Subcutaneous abdominal adipose tissue (tissue), 5 donors: ENCODE data around the gene HFE.
"Not testable (repeated sequence)": the region's sequence is repeated elsewhere in the genome, so short reads cannot be mapped to it uniquely, and the experiment has no call there.

ENCODE experiments used
- H3K27ac ChIP-seq: one replicate; pipeline ENCODE4 v1.7.0; 2013; ENCODE audit warnings: low read depth, mild to moderate bottlenecking, inconsistent platforms, low read length, moderate library complexity
- H3K27me3 ChIP-seq, 5 donors: one replicate each; pipeline ENCODE4 v1.7.0; 2013; ENCODE audit warnings: low read length in 5 of 5, inconsistent platforms in 1 of 5; ENCODE audit not compliant: control insufficient read depth in 5 of 5, insufficient read depth in 4 of 5
- H3K36me3 ChIP-seq, 5 donors: one replicate each; pipeline ENCODE4 v1.7.0; 2013; ENCODE audit warnings: low read length in 5 of 5; ENCODE audit not compliant: control insufficient read depth in 5 of 5, insufficient read depth in 5 of 5
- H3K4me1 ChIP-seq, 5 donors: one replicate each; pipeline ENCODE4 v1.7.0; 2013; ENCODE audit warnings: low read length in 5 of 5, mild to moderate bottlenecking in 3 of 5, moderate library complexity in 1 of 5; ENCODE audit not compliant: control insufficient read depth in 5 of 5, insufficient read depth in 5 of 5
- H3K4me3 ChIP-seq, 5 donors: one replicate each; pipeline ENCODE4 v1.7.0; 2013; ENCODE audit warnings: low read length in 5 of 5, low read depth in 1 of 5
- H3K9ac ChIP-seq, 5 donors: one replicate each; pipeline ENCODE4 v1.7.0; 2013; ENCODE audit warnings: low read length in 5 of 5, mild to moderate bottlenecking in 4 of 5, moderate library complexity in 3 of 5
- H3K9me3 ChIP-seq, 5 donors: one replicate each; pipeline ENCODE4 v1.7.0; 2013; ENCODE audit warnings: low read length in 5 of 5; ENCODE audit not compliant: control insufficient read depth in 5 of 5
- donor health status: healthy.
- donor health status: healthy.
- donor health status: healthy.
- donor health status: healthy.
- donor health status: healthy.

Gene HFE

GRCh38 chr6:26105842-26106241 lies 18.6 kb downstream of the HFE start:
- Histone ChIP-seq H3K36me3 (no peaks in the 10 kb centered on the region), H3K27ac (no peak overlapping the region), H3K27me3 (no peaks in the 10 kb centered on the region), H3K9me3 (no peaks in the 10 kb centered on the region), H3K4me3 (no peak overlapping the region), H3K9ac (no peak overlapping the region), H3K4me1 (peaks cover 2 to 15% (median 14%) of the 10 kb centered on the region in 5 donors)

DNA sequence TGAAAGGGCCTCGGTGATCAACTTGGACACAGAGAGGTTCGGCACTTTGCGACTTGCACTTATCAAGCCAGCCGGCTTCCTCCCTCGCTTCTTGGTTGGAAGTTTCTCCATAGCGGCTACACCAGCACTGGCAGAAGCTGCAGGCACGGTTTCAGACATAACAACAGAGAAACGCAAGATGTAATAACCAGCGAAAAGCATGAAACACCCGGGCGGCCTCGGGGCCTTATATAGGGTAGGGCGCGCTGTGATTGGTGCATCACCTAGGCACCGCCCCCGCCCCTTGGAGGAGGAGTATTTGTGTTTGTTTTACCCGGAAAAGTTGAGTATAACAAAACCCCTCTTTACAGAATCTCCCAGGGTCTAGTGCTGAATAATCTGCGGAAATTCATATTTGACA lies 20.7 kb downstream of the HFE start:
- Histone ChIP-seq H3K36me3 (no peaks in the 10 kb centered on the region), H3K9ac (no peak overlapping the region), H3K4me3 (no peak overlapping the region), H3K9me3 (no peaks in the 10 kb centered on the region), H3K4me1 (peaks cover 2 to 13% (median 13%) of the 10 kb centered on the region in 5 donors), H3K27ac (no peak overlapping the region), H3K27me3 (no peaks in the 10 kb centered on the region)

GRCh38 chr6:26109772-26110171 lies 22.5 kb downstream of the HFE start:
- H3K9ac ChIP-seq: no peak overlapping the region

DNA sequence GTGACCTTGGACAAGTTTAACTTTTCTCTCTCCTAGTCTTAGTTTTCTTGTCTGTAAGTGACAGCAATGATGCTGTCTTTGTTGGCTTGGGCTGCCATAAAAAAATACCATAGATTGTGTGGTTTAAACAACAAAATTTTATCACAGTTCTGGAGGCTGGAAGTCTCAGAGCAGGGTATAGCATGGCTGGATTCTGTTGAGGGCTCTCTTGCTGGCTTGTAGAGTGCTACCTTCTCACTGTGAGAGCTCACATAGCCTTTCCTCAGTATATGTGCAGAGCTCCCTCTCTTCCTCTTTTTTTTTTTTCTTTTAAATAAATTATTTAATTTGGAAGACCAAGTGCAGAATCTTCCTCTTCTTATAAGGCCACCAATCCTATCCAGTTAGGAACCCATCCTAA lies 26.3 kb downstream of the HFE start:
- Histone ChIP-seq H3K9me3 (no peaks in the 10 kb centered on the region), H3K4me3 (no peak overlapping the region), H3K9ac (no peak overlapping the region), H3K4me1 (no peaks in the 10 kb centered on the region), H3K27ac (no peak overlapping the region), H3K36me3 (no peaks in the 10 kb centered on the region), H3K27me3 (no peaks in the 10 kb centered on the region)

More at GRCh38 chr6:26109772-26110171, 22.5 kb downstream of the HFE start:
- H3K4me3 ChIP-seq: no peak overlapping the region
- H3K27ac ChIP-seq: no peak overlapping the region
- H3K27me3 ChIP-seq: no peaks in the 10 kb centered on the region
- H3K9me3 ChIP-seq: no peaks in the 10 kb centered on the region
- peaks cover 0 to under 1% (median 0%) of the 10 kb centered on the region in 5 donors for H3K4me1 ChIP-seq
- H3K36me3 ChIP-seq: no peaks in the 10 kb centered on the region

DNA sequence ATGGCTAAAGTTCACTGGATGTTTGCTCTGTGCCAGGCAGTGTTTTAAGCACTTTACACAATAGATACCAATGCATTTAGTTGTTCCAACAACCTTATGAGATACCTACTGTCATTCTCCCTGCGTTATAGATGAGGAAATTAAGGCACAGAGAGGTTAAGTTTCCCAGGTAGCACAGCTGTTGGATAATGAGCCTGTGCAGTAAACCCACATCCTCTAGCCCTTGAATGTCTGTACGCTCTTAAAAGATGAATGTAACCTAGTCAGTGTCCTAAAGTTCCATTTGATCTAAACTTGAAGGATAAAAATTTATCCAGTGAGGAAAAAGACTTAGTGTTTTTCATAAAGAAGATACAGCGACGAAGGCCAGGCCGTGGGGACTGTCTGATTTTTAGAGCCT lies 28.0 kb downstream of the HFE start:
- no peak overlapping the region for H3K9ac ChIP-seq
- H3K4me3 ChIP-seq: no peak overlapping the region
- no peaks in the 10 kb centered on the region for H3K4me1 ChIP-seq
- no peaks in the 10 kb centered on the region for H3K36me3 ChIP-seq
- no peak overlapping the region for H3K27ac ChIP-seq
- H3K9me3 ChIP-seq: no peaks in the 10 kb centered on the region
- H3K27me3 ChIP-seq: no peaks in the 10 kb centered on the region

DNA sequence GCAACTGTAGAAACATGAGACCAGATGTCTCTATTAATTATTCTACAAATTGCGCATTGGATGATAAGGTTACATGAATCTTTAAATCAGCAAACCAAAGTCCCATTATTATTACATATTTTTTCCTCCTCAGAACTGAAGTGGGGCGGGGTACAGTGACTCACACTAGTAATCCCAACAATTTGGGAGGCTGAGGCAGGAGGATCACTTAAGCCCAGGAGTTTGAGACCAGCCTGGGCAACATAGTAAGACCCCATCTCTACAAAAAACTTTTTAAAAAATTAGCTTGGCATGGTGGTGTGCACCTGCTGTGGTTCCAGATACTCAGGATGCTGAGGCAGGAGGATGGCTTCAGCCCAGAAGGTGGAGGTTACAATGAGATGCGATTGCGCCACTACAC lies 29.0 kb downstream of the HFE start:
- Histone ChIP-seq H3K27ac (no peak overlapping the region), H3K4me1 (no peaks in the 10 kb centered on the region), H3K36me3 (no peaks in the 10 kb centered on the region), H3K27me3 (no peaks in the 10 kb centered on the region), H3K9me3 (no peaks in the 10 kb centered on the region), H3K4me3 (no peak overlapping the region), H3K9ac (no peak overlapping the region)

DNA sequence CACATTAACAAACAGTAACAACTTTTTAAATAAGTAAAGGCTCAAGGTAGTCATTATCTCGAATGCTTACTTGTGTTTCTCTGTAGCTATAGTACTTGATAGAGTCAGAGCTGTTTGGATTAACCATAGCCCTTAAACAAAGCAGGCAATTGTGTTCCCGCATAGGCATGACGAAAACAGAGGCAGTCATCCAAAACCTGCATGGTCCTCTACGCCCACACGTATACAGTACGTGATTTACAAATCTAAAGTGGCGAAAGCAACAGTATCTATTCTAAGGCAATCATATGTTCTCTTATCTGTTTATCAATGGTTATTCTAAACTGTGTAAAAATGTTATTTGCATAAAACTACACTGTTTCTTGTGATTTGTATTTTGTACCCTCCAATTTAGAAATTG lies 31.8 kb downstream of the HFE start:
- Histone ChIP-seq H3K4me3 (no peak overlapping the region), H3K27me3 (no peaks in the 10 kb centered on the region), H3K9ac (no peak overlapping the region), H3K27ac (no peak overlapping the region), H3K9me3 (no peaks in the 10 kb centered on the region), H3K4me1 (peaks cover 0 to 11% (median 6%) of the 10 kb centered on the region in 5 donors), H3K36me3 (no peaks in the 10 kb centered on the region)

- H3K36me3 ChIP-seq, H3K27me3 ChIP-seq, H3K9me3 ChIP-seq, H3K27ac ChIP-seq, H3K4me3 ChIP-seq, H3K9ac ChIP-seq: not testable (repeated sequence)
- peaks cover 0 to 18% (median 6%) of the 10 kb centered on the region in 5 donors for H3K4me1 ChIP-seq
Measured at GRCh38 chr6:26120115-26120514, 32.9 kb downstream of the HFE start.

GRCh38 chr6:26120807-26121140 lies 33.5 kb downstream of the HFE start:
- no peak overlapping the region for H3K9ac ChIP-seq
- H3K36me3 ChIP-seq: no peaks in the 10 kb centered on the region
- H3K4me1 ChIP-seq: peaks cover 0 to 18% (median 6%) of the 10 kb centered on the region in 5 donors
- no peaks in the 10 kb centered on the region for H3K9me3 ChIP-seq
- no peak overlapping the region for H3K27ac ChIP-seq
- no peak overlapping the region for H3K4me3 ChIP-seq
- no peaks in the 10 kb centered on the region for H3K27me3 ChIP-seq

- no peaks in the 10 kb centered on the region for H3K36me3 ChIP-seq
- H3K4me3 ChIP-seq: no peak overlapping the region
- H3K27ac ChIP-seq: no peak overlapping the region
- H3K4me1 ChIP-seq: peaks cover 0 to 24% (median 8%) of the 10 kb centered on the region in 5 donors
- H3K27me3 ChIP-seq: no peaks in the 10 kb centered on the region
- H3K9ac ChIP-seq: no peak overlapping the region
- H3K9me3 ChIP-seq: no peaks in the 10 kb centered on the region
Measured at GRCh38 chr6:26121141-26122004, 34.1 kb downstream of the HFE start.
